Bladder microvascular endothelial cell (primary cell): Measurements from ENCODE around the gene EIF1B. TPM values are rescaled to one million over a fixed set of nuclear protein-coding genes. Genes with fewer than 3 reads are reported as not detected.

Source experiments
- total RNA-seq: library from RNA; depleted of rRNA; stranded (reverse); fragments of >200 nt; gene quantifications from 2 replicates; pipeline ENCODE4 v1.2.3, GENCODE V29; 2014

The EIF1B gene
- 12.8 and 15.8 TPM in 2 replicates for total RNA-seq

DNA sequence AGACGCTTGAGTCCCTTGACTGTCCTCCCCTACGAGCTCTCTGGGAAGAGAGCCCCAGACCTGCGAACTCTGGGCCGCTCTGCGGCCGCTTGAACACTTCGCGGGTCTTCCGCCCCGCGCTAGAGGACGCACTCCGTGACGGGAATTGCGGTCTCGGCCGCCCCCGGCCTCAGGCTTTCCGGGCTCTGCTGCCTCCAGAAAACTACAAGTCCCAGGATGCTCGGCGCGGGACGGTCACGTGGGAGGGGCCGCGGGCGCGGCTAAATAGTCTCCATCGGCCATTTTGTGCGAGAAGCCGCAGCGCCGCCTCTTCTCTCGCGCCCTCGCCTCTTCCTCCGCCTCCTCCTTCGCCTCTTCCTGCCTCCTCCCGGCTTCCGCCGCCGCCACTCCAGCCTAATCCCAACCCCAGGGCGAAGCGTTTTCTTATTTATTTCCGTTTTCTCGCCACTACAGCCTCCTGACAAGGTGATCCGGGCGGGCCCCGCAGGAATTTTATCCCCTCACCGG lies at the start of gene EIF1B:
Gene EIF1B (plus strand): TSS at position 290 of the 507 bp plus-strand sequence. CDS start 235 bp downstream, outside the sequence.

Other genes starting within 250 kb of the EIF1B start
- not detected in 2 replicates for gene ENTPD3, start 77.5 kb downstream of the EIF1B start, total RNA-seq
- 393 and 462 TPM in 2 replicates for gene RPL14, start 147.6 kb downstream of the EIF1B start, total RNA-seq
- gene ZNF619, start 167.4 kb downstream of the EIF1B start, total RNA-seq, result 4.4 and 8.1 TPM in 2 replicates
- gene ZNF620, start 196.3 kb downstream of the EIF1B start, total RNA-seq, result 2.8 and 7.2 TPM in 2 replicates
- gene ZNF621, start 215.3 kb downstream of the EIF1B start, total RNA-seq, result 5.8 and 13.5 TPM in 2 replicates